Karpas-422 (cell line): Measurements from ENCODE around the gene TRIP10. TPM values are rescaled to one million over a fixed set of nuclear protein-coding genes. Genes with fewer than 3 reads are reported as not detected.
"Not testable (repeated sequence)": the region's sequence is repeated elsewhere in the genome, so short reads cannot be mapped to it uniquely, and the experiment has no call there.

Source experiments
- DNase-seq: peaks from one replicate; pipeline ENCODE4 v3.0.0-alpha.2; 2015
- H2AFZ ChIP-seq: fragments of 200-600 bp; sonication (generic); 2 replicates; pipeline ENCODE4 v1.6.1; 2014; ENCODE audit warnings: antibody characterized with exemption, low read length, mixed read lengths
- H3K27ac ChIP-seq: fragments of 200-600 bp; sonication (generic); 2 replicates; pipeline ENCODE4 v1.5.1; 2014; ENCODE audit warnings: mild to moderate bottlenecking, low read length, moderate library complexity
- H3K27me3 ChIP-seq: fragments of 200-600 bp; sonication (generic); 2 replicates; pipeline ENCODE4 v1.6.1; 2014; ENCODE audit warnings: low read length, mixed read lengths
- H3K36me3 ChIP-seq: fragments of 200-600 bp; sonication (generic); 2 replicates; pipeline ENCODE4 v1.6.1; 2014; ENCODE audit warnings: low read length, mixed read lengths; ENCODE audit not compliant: insufficient read depth
- H3K4me1 ChIP-seq: fragments of 200-600 bp; sonication (generic); 2 replicates; pipeline ENCODE4 v1.6.1; 2014; ENCODE audit warnings: mild to moderate bottlenecking, low read length, mixed read lengths
- H3K4me2 ChIP-seq: fragments of 200-600 bp; sonication (generic); 2 replicates; pipeline ENCODE4 v1.6.1; 2014; ENCODE audit warnings: low read length, low read depth, mild to moderate bottlenecking; ENCODE audit not compliant: poor library complexity, severe bottlenecking
- H3K4me3 ChIP-seq: fragments of 200-600 bp; sonication (generic); 2 replicates; pipeline ENCODE4 v1.5.1; 2014; ENCODE audit warnings: mild to moderate bottlenecking, antibody characterized with exemption, low read length, mixed read lengths
- H3K79me2 ChIP-seq: fragments of 200-600 bp; sonication (generic); 2 replicates; pipeline ENCODE4 v1.6.1; 2014; ENCODE audit warnings: mild to moderate bottlenecking, low read length, mixed read lengths
- H3K9ac ChIP-seq: fragments of 200-600 bp; sonication (generic); 2 replicates; pipeline ENCODE4 v1.6.0; 2014; ENCODE audit warnings: low read length
- H3K9me2 ChIP-seq: fragments of 200-600 bp; sonication (generic), shearing (Covaris generic); replicated peaks from 2 replicates; pipeline ENCODE4 v1.6.0; 2014; ENCODE audit warnings: mild to moderate bottlenecking, low read length, moderate library complexity; ENCODE audit not compliant: insufficient read depth
- H3K9me3 ChIP-seq: fragments of 300-700, 200-600 bp; sonication (generic); 2 replicates; pipeline ENCODE4 v1.6.1; 2014; ENCODE audit warnings: low read length, mixed read lengths
- H4K20me1 ChIP-seq: fragments of 200-600 bp; sonication (generic); 2 replicates; pipeline ENCODE4 v1.6.1; 2014; ENCODE audit warnings: mild to moderate bottlenecking, antibody characterized with exemption, low read length, low read depth; ENCODE audit not compliant: insufficient read depth
- total RNA-seq: library from RNA; depleted of rRNA; stranded (reverse); fragments of >200 nt; shearing (Covaris generic); gene quantifications from 2 replicates; pipeline ENCODE4 v1.2.3, GENCODE V29; 2014; ENCODE audit warnings: low replicate concordance

TRIP10 gene
- total RNA-seq, 1 experiment from 2014 or later = 6.5 TPM

GRCh38 chr19:6708346-6708745, 31.1 kb upstream of the TRIP10 start:
- Histone ChIP-seq H3K27ac (no peak overlapping the region), H3K79me2 (no peaks in the 10 kb centered on the region), H3K9me3 (no peaks in the 10 kb centered on the region), H3K27me3 (no peaks in the 10 kb centered on the region), H3K9ac (no peak overlapping the region), H3K4me3 (no peak overlapping the region), H2AFZ (no peak overlapping the region), H3K4me2 (no peak overlapping the region), H3K4me1 (no peaks in the 10 kb centered on the region), H3K36me3 (no peaks in the 10 kb centered on the region), H3K9me2 (no peaks in the 10 kb centered on the region), H4K20me1 (no peaks in the 10 kb centered on the region)
- DNase-seq = no peak

GRCh38 chr19:6708913-6709312, 30.6 kb upstream of the TRIP10 start:
- not testable (repeated sequence) for H3K27me3 ChIP-seq, H3K4me3 ChIP-seq, H4K20me1 ChIP-seq, H3K9me2 ChIP-seq, H3K79me2 ChIP-seq, DNase-seq, H3K9ac ChIP-seq, H3K27ac ChIP-seq, H3K36me3 ChIP-seq, H3K9me3 ChIP-seq, H3K4me2 ChIP-seq, H2AFZ ChIP-seq, H3K4me1 ChIP-seq

GRCh38 chr19:6709549-6709948, 29.9 kb upstream of the TRIP10 start:
- no peaks in the 10 kb centered on the region for H4K20me1 ChIP-seq
- no peak overlapping the region for H3K9ac ChIP-seq
- no peak overlapping the region for H3K4me2 ChIP-seq
- no peaks in the 10 kb centered on the region for H3K27me3 ChIP-seq
- no peak for DNase-seq
- no peaks in the 10 kb centered on the region for H3K4me1 ChIP-seq
- H3K9me3 ChIP-seq = no peaks in the 10 kb centered on the region
- H3K4me3 ChIP-seq = no peak overlapping the region
- H2AFZ ChIP-seq = no peak overlapping the region
- no peaks in the 10 kb centered on the region for H3K36me3 ChIP-seq
- no peaks in the 10 kb centered on the region for H3K9me2 ChIP-seq
- no peaks in the 10 kb centered on the region for H3K79me2 ChIP-seq
- no peak overlapping the region for H3K27ac ChIP-seq

- no peak overlapping the region for H2AFZ ChIP-seq
Measured at GRCh38 chr19:6710273-6711077, 29.0 kb upstream of the TRIP10 start.

GRCh38 chr19:6711078-6711361, 28.5 kb upstream of the TRIP10 start:
- H3K79me2 ChIP-seq = no peaks in the 10 kb centered on the region
- no peaks in the 10 kb centered on the region for H3K36me3 ChIP-seq
- DNase-seq = no peak
- no peak overlapping the region for H3K4me3 ChIP-seq
- H3K9me3 ChIP-seq = no peaks in the 10 kb centered on the region
- H3K27ac ChIP-seq = no peak overlapping the region
- no peaks in the 10 kb centered on the region for H3K4me1 ChIP-seq
- H4K20me1 ChIP-seq = no peaks in the 10 kb centered on the region
- no peaks in the 10 kb centered on the region for H3K27me3 ChIP-seq
- H3K9ac ChIP-seq = no peak overlapping the region
- no peaks in the 10 kb centered on the region for H3K9me2 ChIP-seq
- H3K4me2 ChIP-seq = no peak overlapping the region
- no peak overlapping the region for H2AFZ ChIP-seq

More at GRCh38 chr19:6710273-6711077, 29.0 kb upstream of the TRIP10 start:
- no peak overlapping the region for H3K9ac ChIP-seq
- H3K36me3 ChIP-seq = no peaks in the 10 kb centered on the region
- DNase-seq = no peak
- no peak overlapping the region for H3K27ac ChIP-seq
- H3K27me3 ChIP-seq = no peaks in the 10 kb centered on the region
- no peaks in the 10 kb centered on the region for H3K79me2 ChIP-seq
- H3K4me1 ChIP-seq = no peaks in the 10 kb centered on the region
- no peak overlapping the region for H3K4me2 ChIP-seq
- H3K4me3 ChIP-seq = no peak overlapping the region
- no peaks in the 10 kb centered on the region for H3K9me2 ChIP-seq
- no peaks in the 10 kb centered on the region for H3K9me3 ChIP-seq
- H4K20me1 ChIP-seq = no peaks in the 10 kb centered on the region

- DNase-seq = no peak
- Histone ChIP-seq H3K9ac (no peak overlapping the region), H3K79me2 (no peaks in the 10 kb centered on the region), H3K4me3 (no peak overlapping the region), H3K36me3 (no peaks in the 10 kb centered on the region), H3K27me3 (no peaks in the 10 kb centered on the region), H3K9me2 (no peaks in the 10 kb centered on the region), H3K4me2 (no peak overlapping the region), H3K9me3 (no peaks in the 10 kb centered on the region), H2AFZ (no peak overlapping the region), H3K4me1 (no peaks in the 10 kb centered on the region), H4K20me1 (no peaks in the 10 kb centered on the region), H3K27ac (no peak overlapping the region)
Measured at GRCh38 chr19:6711605-6712004, 27.9 kb upstream of the TRIP10 start.

GRCh38 chr19:6712231-6712630, 27.2 kb upstream of the TRIP10 start:
- Histone ChIP-seq H4K20me1 (no peaks in the 10 kb centered on the region), H3K27ac (no peak overlapping the region), H3K9me3 (no peaks in the 10 kb centered on the region), H3K9ac (no peak overlapping the region), H3K9me2 (no peaks in the 10 kb centered on the region), H3K4me2 (no peak overlapping the region), H2AFZ (no peak overlapping the region), H3K36me3 (no peaks in the 10 kb centered on the region), H3K4me3 (no peak overlapping the region), H3K79me2 (no peaks in the 10 kb centered on the region), H3K4me1 (no peaks in the 10 kb centered on the region), H3K27me3 (no peaks in the 10 kb centered on the region)
- DNase-seq = no peak

- no peaks in the 10 kb centered on the region for H3K9me3 ChIP-seq
- no peaks in the 10 kb centered on the region for H3K36me3 ChIP-seq
- DNase-seq = no peak
- H3K27ac ChIP-seq = no peak overlapping the region
- H2AFZ ChIP-seq = no peak overlapping the region
- no peaks in the 10 kb centered on the region for H3K9me2 ChIP-seq
- no peaks in the 10 kb centered on the region for H3K27me3 ChIP-seq
- H3K79me2 ChIP-seq = no peaks in the 10 kb centered on the region
- H3K4me3 ChIP-seq = no peak overlapping the region
- H3K9ac ChIP-seq = no peak overlapping the region
- H4K20me1 ChIP-seq = no peaks in the 10 kb centered on the region
- no peaks in the 10 kb centered on the region for H3K4me1 ChIP-seq
- H3K4me2 ChIP-seq = no peak overlapping the region
Measured at GRCh38 chr19:6712692-6713670, 26.5 kb upstream of the TRIP10 start.
